GM19240 (cell line): ENCODE measurements around the gene DGKD.

Experiments
- DNase-seq: peaks from one replicate; pipeline ENCODE4 v3.0.0; 2011; ENCODE audit warnings: low spot score; ENCODE audit not compliant: insufficient read length

The DGKD gene

DNA sequence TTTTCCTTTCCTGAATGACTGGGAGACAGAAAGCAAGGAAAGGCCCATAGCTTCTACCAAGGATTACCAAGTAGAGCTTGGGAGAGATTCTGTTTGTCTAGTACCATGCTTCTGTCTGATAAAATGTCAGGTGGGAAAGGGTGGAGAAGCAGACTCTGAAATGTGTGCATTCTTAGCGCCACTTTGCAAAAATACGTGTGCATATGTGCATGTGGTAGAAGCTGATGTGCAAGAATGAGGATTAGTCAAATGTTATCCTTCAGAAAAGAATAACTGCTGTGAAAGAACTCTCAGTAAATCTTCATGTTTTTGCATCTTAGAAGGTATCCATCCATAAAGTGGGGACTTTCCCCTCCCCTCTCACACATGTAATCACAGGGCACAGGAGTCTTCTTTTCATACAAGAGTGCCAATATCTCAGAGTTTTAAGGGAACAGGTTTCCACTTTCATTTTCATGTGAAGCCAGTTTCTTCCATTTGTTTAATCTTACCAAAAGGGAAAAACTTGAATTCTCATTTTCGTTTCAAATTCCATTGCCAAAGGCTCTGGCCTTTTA is 15.4 kb upstream of the DGKD start:
- no peak for DNase-seq

DNA sequence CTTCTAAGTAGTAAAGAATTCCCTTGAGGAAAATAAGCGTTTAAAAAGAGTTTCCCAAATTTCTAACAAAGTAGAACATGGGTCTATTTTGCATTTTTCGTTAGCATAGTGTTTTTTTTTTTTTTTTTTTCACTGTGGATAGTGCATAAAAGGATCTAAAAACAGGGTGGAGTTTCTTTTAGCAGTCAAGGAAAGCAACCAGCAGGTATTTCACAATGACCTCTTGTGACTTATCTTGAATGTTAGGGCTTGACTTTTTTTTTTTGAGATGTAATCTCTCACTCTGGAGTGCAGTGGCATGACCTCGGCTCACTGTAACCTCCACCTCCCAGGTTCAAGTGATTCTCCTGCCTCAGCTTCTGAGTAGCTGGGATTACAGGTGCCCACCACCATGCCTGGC is 14.9 kb upstream of the DGKD start:
- DNase-seq, result no peak

DNA sequence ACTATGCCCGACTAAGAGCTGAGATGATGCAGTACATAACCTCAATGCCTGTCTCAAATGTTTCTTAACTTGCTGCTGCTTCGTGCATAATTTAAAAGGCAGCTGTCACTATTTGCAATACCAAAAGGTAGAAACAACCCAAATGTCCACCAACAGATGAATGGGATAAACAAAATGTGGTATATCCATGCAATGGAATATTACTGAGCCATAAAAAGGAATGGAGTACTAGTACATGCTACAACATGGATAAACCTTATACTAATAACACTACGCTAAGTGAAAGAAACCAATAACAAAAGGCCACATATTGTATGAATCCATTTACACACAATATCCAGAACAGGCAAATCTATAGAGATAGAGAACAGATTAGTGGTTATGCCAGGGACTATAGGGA is 13.0 kb upstream of the DGKD start:
- DNase-seq, result no peak

DNA sequence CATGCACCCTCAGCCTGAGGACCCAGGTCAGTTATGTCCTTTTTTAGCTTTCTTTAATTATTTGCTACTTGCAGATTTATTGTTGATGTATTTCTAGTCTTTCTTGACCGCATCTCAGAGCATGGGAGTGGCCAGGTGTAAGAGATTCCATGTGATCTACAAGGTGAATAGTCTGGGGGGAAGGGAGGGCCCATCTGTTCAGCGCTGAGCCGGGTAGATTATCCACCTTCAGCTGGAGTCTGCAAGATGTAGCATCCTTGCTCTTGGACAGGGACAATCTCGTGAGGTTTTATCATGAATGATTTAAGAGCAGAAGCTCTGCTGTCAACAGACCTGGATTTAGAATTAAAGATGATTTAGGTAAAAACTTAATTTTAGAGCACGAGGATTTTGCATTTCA is 12.0 kb upstream of the DGKD start:
- no peak for DNase-seq

GRCh38 chr2:233343171-233343705 is 11.1 kb upstream of the DGKD start:
- no peak for DNase-seq

DNA sequence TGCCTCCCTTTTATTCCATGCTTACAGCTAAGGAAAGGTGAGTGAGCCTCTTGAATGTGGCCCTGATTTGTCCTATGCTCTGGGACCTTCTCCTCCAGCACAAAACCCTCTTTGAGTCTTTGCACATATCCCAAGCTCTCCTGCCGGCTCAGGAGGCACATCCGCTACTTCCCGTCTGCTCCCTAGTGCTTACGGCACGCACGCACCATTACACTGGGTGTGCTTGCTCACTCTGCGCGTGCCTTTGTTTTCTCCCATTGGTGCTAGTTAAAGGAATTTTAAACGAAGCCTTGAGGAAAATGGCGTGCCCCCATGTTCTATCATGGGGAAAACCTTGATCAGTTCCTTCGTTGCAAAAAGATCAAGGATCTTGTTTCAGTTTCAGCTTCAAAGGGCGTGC is 7.9 kb upstream of the DGKD start:
- DNase-seq, result no peak

DNA sequence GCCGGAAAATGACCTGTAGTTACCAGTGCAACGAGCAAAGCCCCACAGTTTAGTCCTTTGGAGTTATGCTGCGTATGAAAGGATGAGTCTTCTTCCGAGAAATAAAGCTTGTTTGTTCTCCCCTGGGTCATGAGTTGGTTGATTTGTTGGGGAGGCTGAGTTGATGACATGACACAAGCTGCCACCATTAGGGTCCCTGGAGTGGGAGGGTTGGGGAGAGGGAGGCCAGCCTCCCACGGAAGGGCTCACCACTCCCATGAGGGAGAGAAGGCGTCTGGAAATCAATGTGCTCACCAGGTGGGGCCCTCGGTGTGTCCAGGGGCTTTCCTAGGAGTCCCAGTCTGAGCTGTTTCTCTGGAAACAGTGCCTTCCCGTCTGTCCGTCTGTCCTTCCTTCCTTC is 7.4 kb upstream of the DGKD start:
- DNase-seq, result no peak

GRCh38 chr2:233349005-233349998 is 5.0 kb upstream of the DGKD start:
- DNase-seq, result peak; percentile 57

GRCh38 chr2:233350708-233351107 is 3.6 kb upstream of the DGKD start:
- no peak for DNase-seq

- DNase-seq, result no peak
Observed at GRCh38 chr2:233351423-233351822, 2.9 kb upstream of the DGKD start.

DNA sequence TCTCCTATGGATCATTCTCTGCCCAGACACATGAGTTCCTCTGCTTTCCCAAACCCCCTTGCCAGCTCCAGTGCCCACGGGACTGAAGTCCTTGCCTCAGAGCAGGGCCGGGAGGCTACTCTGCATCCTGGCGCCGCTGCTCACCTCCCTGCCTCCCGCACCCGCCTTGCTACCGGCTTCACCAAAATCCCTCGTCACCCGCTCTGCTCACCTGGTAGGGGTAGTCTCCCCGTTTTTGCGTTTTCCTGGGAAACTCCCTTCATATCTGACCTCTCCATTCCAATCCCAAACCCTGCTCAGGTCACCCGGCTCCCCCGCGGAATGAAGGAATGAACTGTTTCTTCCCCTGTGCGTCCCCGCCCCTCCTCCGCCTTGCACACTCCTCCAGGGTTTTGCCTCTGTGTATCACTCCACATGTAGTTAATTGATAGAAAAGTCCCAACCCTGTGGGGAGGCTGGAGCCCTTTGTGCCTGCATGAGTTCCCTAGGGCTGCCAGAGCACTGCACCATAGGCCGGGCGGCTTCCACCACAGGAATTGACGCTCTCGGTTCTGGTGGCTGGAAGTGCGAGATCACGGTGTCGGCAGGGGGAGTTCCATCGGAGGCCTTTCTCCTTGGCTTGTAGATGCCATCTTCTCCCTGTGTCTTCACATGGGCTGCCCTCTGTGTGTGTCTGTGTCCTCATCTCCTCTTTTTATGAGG is 2.0 kb upstream of the DGKD start:
- DNase-seq, result no peak

- DNase-seq, result no peak
Observed at GRCh38 chr2:233353101-233353768, 1.1 kb upstream of the DGKD start.

DNA sequence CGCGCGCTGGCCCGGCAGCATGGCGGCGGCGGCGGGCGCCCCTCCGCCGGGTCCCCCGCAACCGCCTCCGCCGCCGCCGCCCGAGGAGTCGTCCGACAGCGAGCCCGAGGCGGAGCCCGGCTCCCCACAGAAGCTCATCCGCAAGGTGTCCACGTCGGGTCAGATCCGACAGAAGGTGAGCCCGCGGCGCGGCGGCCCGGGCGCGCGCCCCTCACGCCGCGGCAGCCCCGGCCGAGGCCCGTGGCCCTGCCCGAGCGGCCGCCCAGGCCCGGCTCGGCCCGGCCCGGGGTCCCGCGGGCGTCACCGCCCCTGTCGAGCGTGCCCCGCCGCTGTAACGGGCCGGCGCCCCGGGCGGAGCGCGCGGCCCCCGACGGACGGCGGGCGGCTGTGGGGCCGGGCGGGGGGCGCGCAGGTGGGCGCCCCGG is 218 bp downstream of the DGKD start:
- DNase-seq, result no peak

GRCh38 chr2:233354971-233355574 is 779 bp downstream of the DGKD start:
- no peak for DNase-seq

DNA sequence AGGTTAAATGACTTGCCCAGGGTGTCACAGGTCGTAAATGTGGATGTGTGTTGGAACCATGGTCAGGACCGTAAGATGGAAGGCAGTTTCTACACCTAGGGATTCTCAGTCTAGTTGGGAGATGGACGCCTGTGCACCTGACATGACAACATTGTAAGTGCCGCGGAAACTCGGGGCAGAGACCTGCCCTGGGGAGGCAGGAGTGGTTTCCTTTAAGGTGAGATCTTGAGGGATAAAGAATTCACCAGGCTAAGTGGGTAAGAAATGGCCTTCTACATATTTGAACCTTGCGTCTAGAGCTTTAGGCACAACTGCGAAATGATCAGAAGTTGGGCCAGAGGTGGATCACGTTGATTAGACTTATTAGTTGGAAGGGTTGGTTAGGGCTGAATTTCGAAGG is 1.6 kb downstream of the DGKD start:
- no peak for DNase-seq

DNA sequence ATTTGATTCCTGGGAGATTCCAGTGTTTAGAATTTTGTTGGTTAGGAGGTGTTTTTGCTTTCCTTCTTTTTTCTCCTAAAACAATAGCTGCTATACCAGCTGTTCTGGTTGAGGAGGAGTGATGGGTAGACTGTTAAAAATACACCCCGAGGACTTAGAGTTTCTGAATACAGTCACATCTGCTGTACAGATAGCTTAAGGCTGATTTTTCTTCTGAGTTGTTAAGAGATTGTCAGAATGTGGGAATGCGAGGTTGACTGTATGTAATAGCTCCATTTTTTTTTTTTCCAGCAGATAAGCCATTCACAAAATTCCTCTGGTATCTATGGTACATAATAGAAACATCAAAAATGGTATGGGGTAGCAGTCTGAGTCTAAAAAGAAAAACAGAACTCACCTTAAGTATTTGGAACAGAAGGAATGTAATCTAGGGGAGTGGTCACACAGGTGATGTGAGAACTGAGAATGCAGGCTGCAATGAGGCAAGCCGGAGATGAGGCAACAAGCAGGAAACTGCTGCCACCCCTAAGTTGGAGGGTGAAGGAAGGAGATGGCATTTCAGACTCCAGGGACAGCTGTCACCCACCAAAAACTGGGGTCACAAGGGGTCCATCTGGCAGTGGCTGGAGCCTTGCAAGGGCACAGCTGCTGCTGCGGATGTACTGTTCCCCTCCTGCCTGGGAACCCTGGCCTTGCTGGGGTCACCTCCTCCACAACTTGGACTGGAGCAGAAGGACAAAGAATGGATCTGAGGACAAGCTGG is 2.4 kb downstream of the DGKD start:
- no peak for DNase-seq

- DNase-seq, result no peak
Observed at GRCh38 chr2:233358335-233358734, 4.0 kb downstream of the DGKD start.

- no peak for DNase-seq
Observed at GRCh38 chr2:233358947-233359346, 4.7 kb downstream of the DGKD start.

DNA sequence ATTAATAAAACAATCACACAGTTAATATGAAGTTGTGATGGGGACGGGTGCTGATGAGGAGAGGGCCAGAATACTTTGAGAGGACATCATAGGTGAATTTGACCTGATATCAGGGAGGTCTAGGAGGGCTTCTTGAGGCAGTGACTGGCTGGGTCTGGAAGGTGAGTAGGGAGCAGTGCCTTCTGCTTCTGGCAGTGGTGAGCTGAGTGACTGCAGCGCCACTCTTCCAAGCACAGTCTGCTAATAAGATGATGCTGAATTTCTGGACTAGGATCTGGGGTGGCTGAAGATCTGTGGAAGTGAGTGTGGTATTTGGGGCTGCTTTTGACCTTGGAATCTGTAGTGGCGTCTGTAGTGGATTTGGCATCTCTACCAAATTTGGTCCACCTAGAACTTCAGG is 5.5 kb downstream of the DGKD start:
- DNase-seq, result no peak

DNA sequence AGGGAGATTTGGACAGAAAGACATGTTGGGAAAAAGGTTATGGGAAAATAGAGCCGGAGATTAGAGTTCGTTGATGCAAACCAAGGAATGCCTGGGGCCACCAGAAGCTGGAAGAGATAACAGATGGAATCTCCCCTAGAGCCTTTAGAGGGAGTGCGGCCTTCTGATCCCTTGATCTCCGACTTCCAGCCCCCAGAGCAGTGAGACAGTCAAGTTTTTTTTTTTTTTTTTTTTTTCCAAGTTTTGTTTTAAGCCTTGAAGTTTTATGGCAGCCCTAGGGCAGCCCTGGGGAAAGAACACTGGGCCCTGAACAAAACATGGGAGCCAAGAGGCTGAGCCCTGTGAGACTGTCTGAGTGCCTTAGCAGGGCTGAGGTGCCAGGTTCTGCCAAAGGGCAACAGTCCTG is 6.5 kb downstream of the DGKD start:
- DNase-seq, result no peak
